Astrocyte (in vitro differentiated cells and primary cell): ENCODE data around the gene WFDC8. TPM values are rescaled to one million over a fixed set of nuclear protein-coding genes. Genes with fewer than 3 reads are reported as not detected.

Source experiments
- DNase-seq: peaks from one replicate; pipeline ENCODE4 v3.0.0-alpha.2; 2010; ENCODE audit warnings: low read depth
- FAIRE-seq: peaks from 2 replicates; lab custom pipeline; 2011; peaks lifted over from hg19 to GRCh38; lab: Jason Lieb, UNC
- H2AFZ ChIP-seq: 2 replicates; pipeline ENCODE4 v1.6.0; 2012; ENCODE audit warnings: low read depth, low read length, inconsistent platforms
- H3K27ac ChIP-seq: 2 replicates; pipeline ENCODE4 v1.5.1; 2011; ENCODE audit warnings: low read depth, low read length, inconsistent platforms
- H3K27me3 ChIP-seq: 2 replicates; pipeline ENCODE4 v1.6.0; 2011; ENCODE audit warnings: low read length, inconsistent platforms; ENCODE audit not compliant: insufficient read depth
- H3K36me3 ChIP-seq: 2 replicates; pipeline ENCODE4 v1.5.1; 2011; ENCODE audit warnings: low read length, inconsistent platforms; ENCODE audit not compliant: insufficient read depth
- H3K4me1 ChIP-seq: 2 replicates; pipeline ENCODE4 v1.5.1; 2011; ENCODE audit warnings: low read length, inconsistent platforms; ENCODE audit not compliant: insufficient read depth
- H3K4me2 ChIP-seq: 2 replicates; pipeline ENCODE4 v1.6.0; 2012; ENCODE audit warnings: low read length, inconsistent platforms
- H3K4me3 ChIP-seq: 2 replicates; pipeline ENCODE4 v1.5.1; 2011; ENCODE audit warnings: low read depth, mild to moderate bottlenecking, low read length, inconsistent platforms; ENCODE audit not compliant: insufficient read depth
- H3K79me2 ChIP-seq: 2 replicates; pipeline ENCODE4 v1.6.0; 2012; ENCODE audit warnings: mild to moderate bottlenecking, low read length, inconsistent platforms; ENCODE audit not compliant: insufficient read depth
- H3K9ac ChIP-seq: 2 replicates; pipeline ENCODE4 v1.6.0; 2012; ENCODE audit warnings: mild to moderate bottlenecking, low read length, inconsistent platforms
- H3K9me3 ChIP-seq: 2 replicates; pipeline ENCODE4 v1.5.1; 2012; ENCODE audit warnings: low read depth, mild to moderate bottlenecking, low read length, inconsistent platforms; ENCODE audit not compliant: insufficient read depth
- H4K20me1 ChIP-seq: 2 replicates; pipeline ENCODE4 v1.6.0; 2012; ENCODE audit warnings: low read length, inconsistent platforms; ENCODE audit not compliant: insufficient read depth
- H3K27ac Mint-ChIP-seq: one replicate; pipeline ENCODE4 v1.8.0; 2021; ENCODE audit warnings: mild to moderate bottlenecking, mixed read lengths; ENCODE audit not compliant: unreplicated experiment
- H3K27me3 Mint-ChIP-seq: one replicate; pipeline ENCODE4 v1.8.0; 2021; ENCODE audit warnings: low read depth, mixed read lengths; ENCODE audit not compliant: unreplicated experiment
- H3K36me3 Mint-ChIP-seq: one replicate; pipeline ENCODE4 v1.8.0; 2021; ENCODE audit warnings: low read depth, mixed read lengths; ENCODE audit not compliant: unreplicated experiment
- H3K4me1 Mint-ChIP-seq: one replicate; pipeline ENCODE4 v1.8.0; 2021; ENCODE audit warnings: low read depth, mixed read lengths; ENCODE audit not compliant: unreplicated experiment
- H3K4me3 Mint-ChIP-seq: one replicate; pipeline ENCODE4 v1.8.0; 2021; ENCODE audit warnings: mild to moderate bottlenecking, moderate library complexity, mixed read lengths; ENCODE audit not compliant: unreplicated experiment
- H3K9me3 Mint-ChIP-seq: one replicate; pipeline ENCODE4 v1.8.0; 2021; ENCODE audit warnings: mild to moderate bottlenecking, mixed read lengths; ENCODE audit not compliant: unreplicated experiment
- CTCF ChIP-seq: IDR thresholded peaks from 2 replicates; pipeline ENCODE4 v1.5.1; 2011; ENCODE audit warnings: low read depth, mild to moderate bottlenecking, inconsistent platforms, low read length, moderate library complexity; ENCODE audit not compliant: insufficient read depth
- EZH2 ChIP-seq: IDR thresholded peaks from 2 replicates; pipeline ENCODE4 v1.6.1; 2012; ENCODE audit warnings: mild to moderate bottlenecking, low read length, inconsistent platforms; ENCODE audit not compliant: insufficient read depth
- total RNA-seq: library from RNA; stranded (reverse); gene quantifications from 2 replicates; pipeline ENCODE4 v1.2.1, GENCODE V29; 2021

WFDC8 gene
- total RNA-seq, 1 donor from 2014 or later = not detected

- H3K9me3 ChIP-seq = no peaks in the 10 kb centered on the region
- no peaks in the 10 kb centered on the region for H3K36me3 Mint-ChIP-seq
- no peak for DNase-seq
Observed at GRCh38 chr20:45564760-45565276, 14.3 kb downstream of the WFDC8 start.

GRCh38 chr20:45555198-45555597 lies 23.9 kb downstream of the WFDC8 start:
- H3K27me3 Mint-ChIP-seq = peaks cover 6% of the 10 kb centered on the region
- Histone ChIP-seq H3K4me1 (no peaks in the 10 kb centered on the region), H3K36me3 (no peaks in the 10 kb centered on the region), H3K9ac (no peak overlapping the region), H3K4me3 (no peak overlapping the region), H3K9me3 (no peaks in the 10 kb centered on the region), H3K4me2 (no peak overlapping the region), H4K20me1 (no peaks in the 10 kb centered on the region), H3K27ac (no peak overlapping the region), H3K27me3 (no peaks in the 10 kb centered on the region), H2AFZ (no peak overlapping the region), H3K79me2 (no peaks in the 10 kb centered on the region)
- H3K4me3 Mint-ChIP-seq = no peak overlapping the region
- FAIRE-seq (no peak), DNase-seq (no peak)
- H3K9me3 Mint-ChIP-seq = peaks cover 2% of the 10 kb centered on the region
- H3K27ac Mint-ChIP-seq = no peak overlapping the region
- no peak for TF ChIP-seq EZH2
- TF ChIP-seq CTCF = no peak
- H3K36me3 Mint-ChIP-seq = no peaks in the 10 kb centered on the region
- H3K4me1 Mint-ChIP-seq = no peaks in the 10 kb centered on the region

More at GRCh38 chr20:45564760-45565276, 14.3 kb downstream of the WFDC8 start:
- Histone ChIP-seq H3K4me3 (no peak overlapping the region), H2AFZ (no peak overlapping the region), H3K9ac (no peak overlapping the region), H3K36me3 (no peaks in the 10 kb centered on the region), H3K4me1 (no peaks in the 10 kb centered on the region), H3K27ac (no peak overlapping the region), H3K79me2 (no peaks in the 10 kb centered on the region), H3K27me3 (no peaks in the 10 kb centered on the region), H3K4me2 (no peak overlapping the region), H4K20me1 (no peaks in the 10 kb centered on the region)
- Mint-ChIP-seq H3K27ac (no peak overlapping the region), H3K27me3 (peaks cover 13% of the 10 kb centered on the region), H3K4me1 (no peaks in the 10 kb centered on the region), H3K9me3 (peaks cover 2% of the 10 kb centered on the region), H3K4me3 (no peak overlapping the region)
- TF ChIP-seq EZH2 (no peak), CTCF (no peak)
- FAIRE-seq = no peak

GRCh38 chr20:45552456-45552855 lies 26.6 kb downstream of the WFDC8 start:
- no peaks in the 10 kb centered on the region for H3K4me1 ChIP-seq
- no peak overlapping the region for H2AFZ ChIP-seq
- H3K27me3 ChIP-seq = peaks cover under 1% of the 10 kb centered on the region
- H3K9me3 Mint-ChIP-seq = peaks cover 3% of the 10 kb centered on the region
- no peaks in the 10 kb centered on the region for H3K9me3 ChIP-seq
- H3K4me2 ChIP-seq = no peak overlapping the region
- no peak overlapping the region for H3K27ac Mint-ChIP-seq
- peaks cover 5% of the 10 kb centered on the region for H3K27me3 Mint-ChIP-seq
- TF ChIP-seq EZH2 = no peak
- H4K20me1 ChIP-seq = no peaks in the 10 kb centered on the region
- no peaks in the 10 kb centered on the region for H3K36me3 Mint-ChIP-seq
- no peaks in the 10 kb centered on the region for H3K36me3 ChIP-seq
- no peak overlapping the region for H3K27ac ChIP-seq
- H3K4me1 Mint-ChIP-seq = no peaks in the 10 kb centered on the region
- no peak overlapping the region for H3K4me3 Mint-ChIP-seq
- H3K4me3 ChIP-seq = no peak overlapping the region
- DNase-seq (no peak), FAIRE-seq (no peak)
- no peaks in the 10 kb centered on the region for H3K79me2 ChIP-seq
- no peak overlapping the region for H3K9ac ChIP-seq
